Osteocyte (in vitro differentiated cells): ENCODE results near the gene SND1. TPM values are rescaled to one million over a fixed set of nuclear protein-coding genes. Genes with fewer than 3 reads are reported as not detected.

ENCODE experiments used
- DNase-seq: peaks from one replicate; pipeline ENCODE4 v3.0.0; 2021; ENCODE audit warnings: mixed read lengths; ENCODE audit not compliant: unreplicated experiment; ENCODE audit errors: extremely low spot score
- H3K27ac Mint-ChIP-seq: one replicate; pipeline ENCODE4 v1.8.0; 2021; ENCODE audit warnings: mild to moderate bottlenecking, mixed read lengths; ENCODE audit not compliant: unreplicated experiment
- H3K27me3 Mint-ChIP-seq: one replicate; pipeline ENCODE4 v1.8.0; 2021; ENCODE audit warnings: mixed read lengths; ENCODE audit not compliant: unreplicated experiment
- H3K36me3 Mint-ChIP-seq: one replicate; pipeline ENCODE4 v1.8.0; 2021; ENCODE audit warnings: mixed read lengths; ENCODE audit not compliant: unreplicated experiment
- H3K4me1 Mint-ChIP-seq: one replicate; pipeline ENCODE4 v1.8.0; 2021; ENCODE audit warnings: mixed read lengths; ENCODE audit not compliant: unreplicated experiment
- H3K4me3 Mint-ChIP-seq: one replicate; pipeline ENCODE4 v1.8.0; 2021; ENCODE audit warnings: mild to moderate bottlenecking, moderate library complexity, mixed read lengths; ENCODE audit not compliant: unreplicated experiment
- H3K9me3 Mint-ChIP-seq: one replicate; pipeline ENCODE4 v1.8.0; 2021; ENCODE audit warnings: mixed read lengths; ENCODE audit not compliant: unreplicated experiment
- CTCF ChIP-seq: fragments of 200-600 bp; sonication (generic); IDR thresholded peaks from 2 replicates; pipeline ENCODE4 v1.5.0; 2021; ENCODE audit warnings: antibody characterized with exemption, mild to moderate bottlenecking, moderate library complexity
- total RNA-seq: library from RNA; stranded (reverse); gene quantifications from 2 replicates; pipeline ENCODE4 v1.2.1, GENCODE V29; 2021

Gene SND1
- total RNA-seq, 1 donor from 2014 or later, result 229 TPM

DNA sequence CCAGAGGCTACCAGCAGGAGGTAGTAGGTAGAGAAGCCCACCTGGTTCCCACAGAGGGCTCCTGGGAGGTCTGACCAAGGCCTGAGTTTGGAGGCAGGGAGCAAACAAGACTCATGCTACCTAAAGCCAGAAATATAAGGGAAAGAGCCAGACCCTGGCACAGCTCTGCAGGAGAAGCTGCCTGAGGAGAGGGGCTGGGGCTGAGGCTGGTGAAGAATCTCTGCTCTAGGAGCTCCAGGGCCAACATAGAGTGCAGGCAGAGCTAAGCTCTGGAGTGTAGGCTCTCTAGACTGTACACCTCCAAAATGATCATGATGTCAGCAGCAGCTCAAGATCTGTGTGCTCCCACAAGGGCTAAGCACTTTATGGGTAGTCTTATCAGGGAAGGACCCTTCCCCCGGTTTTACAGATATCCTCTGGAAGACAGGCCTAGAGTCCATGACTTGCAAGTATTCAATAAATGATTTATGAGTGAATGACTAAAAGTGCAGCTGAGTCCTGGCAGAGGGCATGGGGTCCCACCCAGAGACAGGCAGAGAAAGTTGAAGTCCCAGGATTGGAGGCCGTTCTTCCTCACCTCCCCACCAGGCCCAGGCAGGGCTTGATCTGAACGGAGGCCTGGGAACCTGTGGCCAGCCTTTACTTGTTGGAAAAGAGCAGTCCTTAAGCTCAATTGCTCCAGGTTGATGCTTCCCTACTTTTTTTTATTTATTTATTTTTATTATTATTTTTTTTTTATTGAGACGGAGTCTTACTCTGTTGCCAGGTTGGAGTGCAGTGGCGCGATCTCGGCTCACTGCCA is 450.7 kb downstream of the SND1 start:
- Mint-ChIP-seq H3K9me3 (no peaks in the 10 kb centered on the region), H3K27ac (no peak overlapping the region), H3K4me3 (no peak overlapping the region), H3K4me1 (peaks cover 6% of the 10 kb centered on the region), H3K27me3 (peaks cover 6% of the 10 kb centered on the region), H3K36me3 (peaks cover 7% of the 10 kb centered on the region)
- no peak for TF ChIP-seq CTCF
- no peak for DNase-seq

DNA sequence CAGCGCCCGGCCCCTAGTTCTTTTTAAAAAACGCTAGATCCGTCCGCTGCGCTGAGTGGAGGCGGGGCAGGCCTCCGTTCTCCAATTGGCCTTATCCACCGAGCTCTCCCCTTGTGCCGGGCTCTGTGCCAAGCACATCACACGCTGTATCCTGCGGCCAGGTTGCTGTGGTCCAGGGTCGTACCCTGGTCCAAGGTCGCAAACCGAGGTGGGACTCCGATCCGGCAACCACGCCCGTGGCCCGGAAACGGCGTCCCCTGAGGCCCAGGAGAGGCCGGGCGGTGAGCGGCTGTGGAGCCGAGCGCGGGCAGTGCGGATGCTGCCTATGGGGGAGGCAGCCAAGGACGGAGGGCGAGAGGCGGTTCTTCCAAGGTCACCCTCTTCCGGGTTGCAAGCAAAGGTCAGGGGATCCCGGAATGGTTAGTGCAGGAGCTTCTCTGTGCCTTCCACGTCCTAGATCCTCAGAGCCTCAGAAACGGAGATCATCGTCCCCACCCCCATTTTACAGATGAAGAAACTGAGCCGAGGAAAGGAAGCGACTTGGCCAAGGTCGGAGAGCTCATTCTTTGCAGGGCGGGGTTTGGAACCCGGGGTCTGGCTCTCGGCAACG is 451.6 kb downstream of the SND1 start:
- Mint-ChIP-seq H3K27ac (no peak overlapping the region), H3K36me3 (peaks cover 2% of the 10 kb centered on the region), H3K9me3 (no peaks in the 10 kb centered on the region), H3K4me1 (peaks cover 6% of the 10 kb centered on the region), H3K4me3 (peak overlapping the region; percentile 50), H3K27me3 (peaks cover 11% of the 10 kb centered on the region)
- no peak for TF ChIP-seq CTCF
- no peak for DNase-seq

- H3K36me3 Mint-ChIP-seq, result no peaks in the 10 kb centered on the region
- no peak for TF ChIP-seq CTCF
- DNase-seq, result no peak
- no peaks in the 10 kb centered on the region for H3K9me3 Mint-ChIP-seq
- H3K27ac Mint-ChIP-seq, result no peak overlapping the region
- H3K4me3 Mint-ChIP-seq, result peak overlapping the region; percentile 54
- H3K4me1 Mint-ChIP-seq, result peaks cover 6% of the 10 kb centered on the region
- peaks cover 17% of the 10 kb centered on the region for H3K27me3 Mint-ChIP-seq
These were observed 452.2 kb downstream of the SND1 start for GRCh38 chr7:128104108-128104742.

DNA sequence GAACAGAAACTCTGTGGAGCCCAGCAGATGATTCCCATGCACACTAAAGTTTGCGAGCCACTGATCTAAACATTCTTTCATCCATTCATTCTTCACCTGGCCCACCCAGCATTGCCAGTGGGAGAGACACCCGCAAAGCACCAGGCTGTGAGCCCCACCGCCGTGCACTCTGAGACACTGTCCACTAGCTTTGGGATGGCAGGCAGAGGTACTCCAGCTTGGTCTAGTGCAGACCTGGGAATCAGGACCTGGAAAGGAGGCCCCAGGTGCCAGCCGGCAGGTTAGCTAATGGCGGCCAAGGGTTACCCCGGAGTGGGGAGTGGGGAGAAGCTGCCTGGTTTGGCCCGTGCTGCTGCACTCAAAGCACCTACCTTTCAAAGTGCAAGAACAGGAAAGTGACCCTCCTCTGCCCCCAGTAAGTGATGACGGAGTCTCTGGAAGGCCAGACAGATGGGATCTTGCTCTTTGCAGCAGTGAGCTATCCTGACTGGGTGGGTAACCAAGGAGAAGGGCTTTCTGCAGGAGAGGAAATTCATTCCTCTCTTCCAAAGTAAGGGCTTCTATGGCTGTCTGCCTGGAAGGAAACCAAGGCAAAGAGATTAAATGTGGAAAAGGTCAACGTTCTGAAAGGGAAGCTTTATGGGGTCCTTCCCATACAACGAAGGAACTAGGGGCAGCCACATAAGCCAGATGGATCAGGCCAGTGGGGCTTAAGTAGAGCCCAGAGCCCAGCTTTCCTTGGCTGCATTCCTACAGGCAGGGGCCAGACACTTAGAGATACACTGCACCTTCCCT is 453.4 kb downstream of the SND1 start:
- no peak for TF ChIP-seq CTCF
- no peak for DNase-seq
- Mint-ChIP-seq H3K27me3 (peaks cover 22% of the 10 kb centered on the region), H3K27ac (no peak overlapping the region), H3K9me3 (no peaks in the 10 kb centered on the region), H3K36me3 (no peaks in the 10 kb centered on the region), H3K4me1 (peaks cover 6% of the 10 kb centered on the region), H3K4me3 (peak overlapping the region; percentile 29)
